ENCODE measurements around the gene OSGIN1.

Gene OSGIN1

DNA sequence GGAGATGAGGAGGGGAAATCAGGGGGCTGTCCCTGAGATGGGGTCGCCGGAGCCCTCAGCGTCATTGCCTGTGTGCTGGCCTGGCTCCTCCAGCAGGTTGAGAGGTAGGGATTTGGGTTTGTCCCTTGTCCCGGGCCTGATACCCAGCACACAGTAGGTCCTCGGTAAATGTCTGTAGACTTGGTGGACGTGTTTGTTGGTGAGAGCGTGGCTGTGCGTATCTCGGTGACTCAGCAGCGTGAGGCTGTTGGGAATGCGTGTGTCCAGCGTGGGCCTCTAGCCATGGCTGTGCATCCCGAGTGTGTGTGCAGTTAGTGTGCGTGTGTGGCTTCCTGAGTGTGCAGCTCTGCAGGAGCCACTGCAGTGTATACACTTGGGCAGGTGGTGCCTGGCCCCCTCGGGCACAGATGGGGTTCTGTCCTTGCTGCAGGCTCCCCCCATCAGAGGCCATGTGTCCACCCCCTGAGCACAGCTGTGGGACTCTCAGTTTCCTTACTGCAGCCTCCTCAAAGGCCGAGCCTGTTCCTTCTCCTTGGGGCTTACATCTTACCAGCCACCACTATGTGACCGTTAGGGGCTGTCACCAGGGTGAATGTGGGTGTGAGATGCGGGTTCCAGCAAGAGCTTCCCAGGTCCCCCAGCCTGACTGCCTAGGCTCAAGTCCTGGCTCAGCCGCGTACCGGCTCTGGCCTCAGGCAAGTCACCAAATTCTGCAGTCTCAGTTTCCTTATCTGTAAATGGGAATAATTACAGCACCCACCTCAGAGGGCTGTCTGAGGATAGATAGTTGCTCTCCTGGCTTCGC, 20.7 kb downstream of the OSGIN1 start:
- DNase-seq = no peak

DNA sequence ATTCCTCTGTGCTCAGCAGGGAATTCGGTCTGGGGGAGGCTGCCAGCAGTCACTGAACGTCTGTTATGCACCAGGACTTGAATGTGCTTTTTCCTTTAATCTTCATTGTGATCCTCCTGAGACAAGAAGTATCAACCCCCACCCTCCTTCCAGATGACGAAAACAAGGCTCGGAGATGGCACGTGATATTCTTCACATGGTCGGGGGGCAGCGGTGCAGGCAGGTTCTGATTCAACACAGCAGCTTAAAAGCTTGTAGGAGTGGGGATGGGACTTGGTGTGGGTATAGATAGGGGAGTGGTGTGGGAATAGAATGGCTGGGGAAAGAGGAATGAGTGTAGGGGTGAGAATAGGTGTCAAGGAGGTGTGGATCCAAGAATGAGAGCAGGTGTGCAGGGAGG, 21.4 kb downstream of the OSGIN1 start:
- DNase-seq = no peak

DNA sequence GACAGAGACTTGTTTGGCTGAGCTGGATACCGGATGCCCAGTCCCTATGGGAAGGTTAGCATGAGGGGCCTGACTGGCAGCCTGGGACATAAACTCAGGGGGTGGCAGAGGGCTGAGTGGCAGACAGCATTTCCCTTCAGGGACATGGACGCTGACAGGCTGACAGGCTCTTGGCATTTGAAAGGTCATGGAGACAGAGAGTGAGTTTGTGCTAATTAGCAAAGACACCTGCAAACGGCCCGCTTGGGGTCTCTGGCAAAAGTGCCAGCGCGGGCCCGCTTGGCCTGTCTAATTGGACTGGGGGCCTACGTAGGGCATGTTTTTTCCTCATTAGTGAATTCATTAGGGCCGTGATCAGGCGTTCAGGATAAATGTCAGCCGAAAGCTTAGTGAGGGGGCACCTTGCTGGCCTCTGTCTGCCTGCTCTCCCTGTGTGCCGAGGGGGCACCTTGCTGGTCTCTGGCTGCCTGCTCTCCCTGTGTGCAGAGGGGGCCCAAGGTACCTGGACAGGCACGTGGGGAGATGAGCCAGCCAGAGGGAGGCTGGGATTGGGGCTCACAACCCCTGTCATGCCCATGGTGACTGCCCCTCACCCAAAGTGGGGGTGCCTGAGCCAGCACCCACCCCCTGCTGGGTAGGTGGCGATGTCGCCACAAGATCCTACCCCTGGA, 22.7 kb downstream of the OSGIN1 start:
- no peak for DNase-seq

DNA sequence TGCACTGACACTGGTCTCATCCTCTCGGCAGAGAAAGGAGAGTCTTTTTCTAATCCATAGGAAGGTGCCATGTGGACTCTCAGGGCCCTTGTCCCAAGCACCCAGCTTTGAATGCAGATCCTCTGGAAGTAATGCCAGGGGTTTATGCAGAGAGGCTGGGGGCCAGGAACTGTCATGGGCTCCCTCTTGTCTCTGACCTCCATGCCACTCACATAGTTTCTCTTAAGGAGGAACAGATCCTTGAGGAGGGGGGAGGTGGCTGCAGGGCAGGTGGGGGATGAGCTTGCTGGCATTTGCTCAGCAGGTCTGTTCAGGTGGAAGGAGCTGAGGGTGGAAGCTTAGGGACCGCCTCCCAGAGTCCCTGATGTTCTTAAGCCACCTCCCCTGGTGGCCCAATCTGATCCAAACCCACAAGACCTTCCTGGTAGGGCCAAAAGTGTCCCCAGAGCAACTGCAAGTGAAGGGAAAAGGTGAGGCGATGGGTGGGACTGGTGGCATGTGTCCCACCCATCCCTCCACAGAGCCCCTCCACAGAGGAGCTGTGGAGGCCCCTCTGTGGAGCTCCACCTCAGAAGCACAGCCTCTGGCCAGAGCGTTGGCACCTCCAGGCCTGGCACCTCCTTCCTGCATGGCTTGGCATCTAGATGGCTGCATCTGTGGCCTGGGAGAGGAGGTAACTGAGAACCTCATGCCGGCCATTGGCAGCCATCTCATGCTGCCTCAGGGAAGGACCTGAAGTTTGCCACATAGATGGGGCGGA, 24.2 kb downstream of the OSGIN1 start:
- DNase-seq = no peak

DNA sequence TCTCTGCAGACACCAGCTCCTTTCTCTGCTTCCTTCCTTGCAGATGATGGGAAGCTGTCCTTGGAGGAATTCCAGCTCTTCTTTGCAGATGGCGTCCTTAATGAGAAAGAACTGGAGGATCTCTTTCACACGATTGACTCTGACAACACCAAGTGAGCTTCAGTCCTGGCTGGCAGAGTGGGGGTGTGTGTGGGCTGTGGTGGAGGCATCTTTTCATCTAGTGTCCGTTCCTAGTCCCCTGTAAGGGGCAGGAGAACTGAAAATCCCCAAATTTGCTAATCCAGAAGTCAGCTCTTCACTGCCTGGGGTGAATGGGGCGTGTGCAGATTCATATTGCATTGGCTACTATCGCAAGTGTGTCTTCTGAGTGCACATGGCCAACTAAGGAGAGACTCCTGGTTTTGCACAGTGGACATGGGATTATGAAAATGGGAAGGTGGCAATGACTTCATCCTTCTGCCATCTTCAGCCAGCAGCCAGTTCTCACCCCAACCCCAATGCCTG, 25.4 kb downstream of the OSGIN1 start:
- DNase-seq = no peak

DNA sequence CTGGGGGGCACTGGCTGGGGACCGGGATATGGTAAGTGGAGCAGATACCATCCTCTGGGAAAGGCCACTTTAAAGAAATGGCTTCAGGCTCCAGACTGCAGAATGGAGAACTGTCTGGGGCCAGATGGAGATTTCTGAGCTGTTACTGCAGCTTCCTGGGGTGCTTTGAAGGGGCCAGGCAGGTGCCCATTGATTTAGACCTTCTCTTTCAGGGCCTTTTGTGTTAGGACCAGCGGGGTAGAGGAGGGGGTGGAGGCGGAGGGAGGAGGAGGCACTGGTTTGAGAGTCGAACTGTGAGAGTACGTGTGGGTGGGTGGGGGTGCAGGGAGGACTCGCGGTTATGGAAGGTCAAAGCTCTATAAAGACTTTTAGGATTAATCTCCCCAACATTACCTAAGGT, 26.4 kb downstream of the OSGIN1 start:
- DNase-seq = no peak

DNA sequence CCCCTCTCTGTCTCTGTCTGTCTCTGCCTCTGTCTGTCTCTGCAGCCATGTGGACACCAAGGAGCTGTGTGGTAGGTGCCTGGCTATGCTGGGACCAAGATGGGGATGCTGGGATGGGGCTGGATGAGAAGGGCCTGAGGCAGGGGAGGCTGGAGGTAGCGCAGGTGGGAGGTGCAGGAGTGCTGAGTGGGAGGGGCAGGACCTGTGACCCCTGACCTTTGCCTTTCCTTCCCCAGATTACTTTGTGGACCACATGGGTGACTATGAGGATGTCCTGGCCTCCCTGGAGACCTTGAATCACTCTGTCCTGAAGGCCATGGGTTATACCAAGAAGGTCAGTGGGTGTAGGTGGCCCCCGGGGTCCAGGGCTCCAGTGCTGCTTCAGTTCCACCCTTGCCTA, 27.8 kb downstream of the OSGIN1 start:
- no peak for DNase-seq

DNA sequence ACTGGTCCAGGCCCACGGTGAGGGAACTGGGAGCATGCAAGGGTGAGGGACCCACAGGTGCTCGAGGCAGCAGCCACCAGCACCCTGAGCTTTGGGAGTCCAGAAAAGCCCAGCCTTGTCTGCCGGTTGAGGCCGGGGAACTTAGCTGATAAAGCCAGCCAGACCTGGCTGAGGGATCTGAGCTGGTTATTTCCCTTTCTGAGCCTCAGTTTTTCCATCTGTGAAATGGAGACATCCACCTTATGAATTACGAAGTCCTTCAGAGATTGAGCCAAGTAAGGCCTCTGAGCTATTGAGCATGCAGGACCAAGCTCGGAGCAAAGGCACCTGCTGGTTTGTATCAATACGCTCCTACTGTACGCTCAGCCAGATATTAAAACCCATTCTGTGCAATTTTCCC, 28.8 kb downstream of the OSGIN1 start:
- DNase-seq = no peak

DNA sequence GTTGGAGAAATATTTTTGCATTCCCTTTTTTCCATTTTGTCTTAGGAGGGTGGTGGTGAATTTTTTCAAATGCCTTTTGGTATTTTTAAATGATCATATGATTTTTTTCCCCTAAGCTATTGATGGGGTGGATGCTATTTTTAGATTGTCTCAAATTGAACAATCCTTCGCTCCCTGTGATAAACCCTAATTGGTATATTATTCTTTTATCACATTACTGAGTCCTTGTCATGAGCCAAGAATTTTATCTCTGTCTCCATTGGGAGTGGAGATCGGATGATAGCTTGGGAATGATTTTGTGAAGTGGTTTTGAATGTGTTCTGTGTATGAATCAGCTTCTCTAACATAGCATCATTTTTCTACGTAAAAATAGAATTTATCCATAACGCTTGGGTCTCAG, 30.5 kb downstream of the OSGIN1 start:
- no peak for DNase-seq

DNA sequence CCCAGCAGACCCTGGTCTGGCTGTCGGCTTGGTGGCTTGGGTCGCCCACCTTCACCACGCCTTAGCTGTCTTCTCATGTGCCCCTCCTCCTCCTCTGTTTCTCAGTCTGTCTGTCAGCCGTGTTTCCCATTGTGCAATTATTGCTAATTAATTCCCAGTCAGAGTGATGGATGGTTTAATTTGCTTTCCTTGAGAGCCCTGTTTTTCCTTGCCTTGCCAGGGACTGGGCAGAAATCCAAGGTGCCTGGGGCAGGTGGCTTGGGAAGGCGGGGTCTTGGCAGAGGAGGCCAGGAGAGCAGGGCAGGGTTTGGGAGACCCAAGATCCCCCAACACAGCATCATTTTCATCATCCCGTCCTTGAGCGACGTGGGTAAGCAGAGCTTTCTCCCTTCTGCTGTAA, 36.3 kb downstream of the OSGIN1 start:
- DNase-seq = no peak

DNA sequence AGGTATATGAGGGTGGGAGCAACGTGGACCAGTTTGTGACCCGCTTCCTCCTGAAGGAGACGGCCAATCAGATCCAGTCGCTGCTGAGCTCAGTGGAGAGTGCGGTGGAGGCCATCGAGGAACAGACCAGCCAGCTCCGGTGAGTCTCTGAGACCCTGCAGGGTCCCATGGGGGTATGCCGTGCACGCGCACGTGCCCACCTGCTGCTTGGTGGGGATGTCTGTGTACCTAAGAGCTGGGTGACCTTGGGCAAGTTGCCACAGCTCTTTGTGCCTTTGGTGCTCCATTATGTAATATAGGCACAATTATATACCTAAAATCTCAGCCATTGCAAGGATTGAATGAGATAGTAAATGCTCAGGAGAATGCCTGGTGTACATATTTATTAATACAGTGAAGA, 37.5 kb downstream of the OSGIN1 start:
- DNase-seq = no peak

DNA sequence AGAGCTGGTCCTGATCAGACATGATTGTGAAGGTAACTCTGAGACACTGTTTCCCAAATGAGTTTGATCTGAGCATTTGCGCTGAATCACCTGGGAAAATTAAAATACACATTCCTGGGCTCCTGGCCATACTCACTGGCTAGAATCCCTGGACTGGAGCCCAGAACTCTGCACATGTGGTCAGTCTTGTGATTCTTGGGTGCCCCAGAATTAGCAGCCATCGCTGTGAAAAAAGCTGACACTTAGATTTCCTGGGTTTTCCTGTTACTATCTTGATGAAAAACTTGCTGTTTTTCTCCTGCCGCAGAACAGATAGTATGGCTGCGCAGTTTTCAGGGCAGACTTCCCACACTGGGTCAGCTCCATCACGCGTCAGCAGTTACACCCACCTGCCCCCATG, 39.6 kb downstream of the OSGIN1 start:
- peak; percentile 30 for DNase-seq

DNA sequence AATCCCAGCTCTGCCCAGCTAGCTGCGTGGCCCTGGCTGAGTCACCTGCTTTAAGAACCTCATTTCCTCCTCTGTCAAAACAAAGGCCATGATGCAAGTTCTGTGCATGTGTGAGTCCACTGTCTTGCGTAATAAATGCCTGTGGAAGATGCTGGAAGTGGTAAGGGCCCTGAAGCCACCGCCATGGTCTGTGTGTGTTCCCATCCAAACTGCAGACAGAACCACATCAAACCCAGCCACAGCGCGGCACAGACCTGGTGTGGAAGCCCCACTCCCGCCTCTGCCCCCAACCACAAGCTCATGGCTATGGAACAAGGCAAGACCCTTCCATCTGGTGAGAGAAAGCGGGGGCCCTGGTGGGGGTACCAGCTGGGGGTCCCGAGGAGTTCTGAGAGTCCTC, 41.0 kb downstream of the OSGIN1 start:
- peak; percentile 82 for DNase-seq

DNA sequence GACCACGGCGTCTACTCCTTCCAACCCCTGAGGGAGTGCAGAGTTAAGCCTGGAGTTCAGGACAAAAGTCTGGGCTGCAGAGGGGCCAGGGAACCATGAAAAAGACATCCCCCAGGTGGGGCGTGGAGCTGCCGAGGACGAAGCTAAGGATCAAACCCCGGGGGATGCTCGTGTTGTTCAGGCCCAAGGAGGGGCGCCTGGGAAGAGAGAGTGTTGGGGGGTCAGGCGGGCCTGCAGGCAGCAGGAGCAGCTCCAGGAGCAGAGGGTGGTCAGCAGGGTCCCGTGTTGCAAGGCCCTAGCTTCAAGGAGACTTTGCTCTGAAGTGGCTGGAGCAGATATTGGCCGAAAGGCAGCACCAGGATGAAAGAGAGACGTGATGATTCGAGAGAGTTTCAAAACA, 41.7 kb downstream of the OSGIN1 start:
- no peak for DNase-seq

DNA sequence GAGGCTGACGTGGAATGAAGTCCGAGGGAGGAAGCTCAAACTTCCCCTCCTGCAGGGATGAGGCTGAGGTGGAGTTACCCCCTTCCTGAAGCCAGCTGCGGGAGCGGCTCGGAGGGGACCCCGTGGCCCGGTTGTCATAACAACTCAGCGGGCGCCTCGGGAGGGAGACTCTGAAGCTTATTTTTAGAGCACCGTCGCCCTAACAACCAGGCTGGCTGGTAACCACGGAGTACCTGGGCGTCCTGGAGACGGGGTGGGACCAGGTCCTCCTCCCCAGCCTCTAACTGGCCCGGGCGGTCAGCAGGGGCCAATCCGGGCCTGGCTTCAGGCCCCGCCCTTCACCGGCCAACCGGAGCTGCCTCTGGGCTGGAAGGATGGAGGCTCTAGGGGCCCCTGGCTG, 42.7 kb downstream of the OSGIN1 start:
- no peak for DNase-seq

DNA sequence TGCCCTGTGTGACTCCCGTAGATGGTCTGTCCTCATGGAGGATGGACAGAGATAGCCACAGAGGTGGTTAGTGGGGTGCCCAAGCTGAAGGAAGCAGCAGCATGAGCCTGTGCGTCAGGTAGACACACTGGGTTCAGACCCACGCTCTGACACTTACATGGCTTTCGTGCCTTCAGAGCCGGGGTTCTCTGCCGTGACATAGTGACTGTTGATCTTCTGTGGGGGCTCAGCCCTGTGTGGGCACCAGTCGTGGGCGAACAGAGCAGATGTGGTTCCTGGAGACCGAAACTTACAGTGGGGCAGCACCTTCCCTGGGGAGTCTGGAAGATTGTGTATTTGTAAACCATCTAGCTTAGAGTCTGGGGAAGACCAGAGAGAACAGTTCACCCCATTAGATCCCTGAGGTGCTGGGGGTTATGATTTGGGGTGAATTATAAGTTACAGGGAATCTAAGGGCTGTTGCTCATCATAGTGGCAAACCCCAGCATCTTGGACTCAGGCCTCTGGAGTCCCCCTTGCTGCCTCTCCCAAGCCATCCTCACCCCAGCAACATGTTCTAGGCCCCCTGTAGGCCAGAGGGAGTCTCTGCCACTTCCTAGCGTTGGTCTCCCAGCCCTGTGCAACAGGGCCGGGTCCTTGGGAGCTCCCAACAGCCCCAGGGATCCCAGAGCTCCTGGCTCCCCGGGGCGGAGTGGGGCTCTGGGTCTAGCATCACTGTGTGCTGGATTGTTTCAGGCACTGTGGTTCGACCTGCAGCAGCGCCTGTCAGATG, 43.6 kb downstream of the OSGIN1 start:
- DNase-seq = no peak

DNA sequence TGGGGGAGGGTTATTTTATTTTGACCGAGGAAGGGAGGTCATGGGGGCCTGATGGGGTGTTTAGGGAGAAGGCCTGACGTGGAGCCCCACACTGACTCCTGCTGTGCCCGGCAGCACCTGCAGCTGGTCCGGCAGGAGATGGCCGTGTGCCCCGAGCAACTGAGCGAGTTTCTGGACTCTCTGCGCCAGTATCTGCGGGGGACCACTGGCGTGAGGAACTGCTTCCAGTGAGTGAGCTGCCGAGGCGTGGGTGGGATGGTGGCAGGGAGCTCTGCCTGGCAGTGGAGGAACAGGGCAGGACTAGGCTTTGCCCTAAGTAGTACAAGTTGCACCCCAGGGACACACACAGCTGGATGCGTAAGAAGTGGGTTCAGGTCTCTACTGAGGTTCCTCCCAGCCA, 45.1 kb downstream of the OSGIN1 start:
- DNase-seq = no peak

DNA sequence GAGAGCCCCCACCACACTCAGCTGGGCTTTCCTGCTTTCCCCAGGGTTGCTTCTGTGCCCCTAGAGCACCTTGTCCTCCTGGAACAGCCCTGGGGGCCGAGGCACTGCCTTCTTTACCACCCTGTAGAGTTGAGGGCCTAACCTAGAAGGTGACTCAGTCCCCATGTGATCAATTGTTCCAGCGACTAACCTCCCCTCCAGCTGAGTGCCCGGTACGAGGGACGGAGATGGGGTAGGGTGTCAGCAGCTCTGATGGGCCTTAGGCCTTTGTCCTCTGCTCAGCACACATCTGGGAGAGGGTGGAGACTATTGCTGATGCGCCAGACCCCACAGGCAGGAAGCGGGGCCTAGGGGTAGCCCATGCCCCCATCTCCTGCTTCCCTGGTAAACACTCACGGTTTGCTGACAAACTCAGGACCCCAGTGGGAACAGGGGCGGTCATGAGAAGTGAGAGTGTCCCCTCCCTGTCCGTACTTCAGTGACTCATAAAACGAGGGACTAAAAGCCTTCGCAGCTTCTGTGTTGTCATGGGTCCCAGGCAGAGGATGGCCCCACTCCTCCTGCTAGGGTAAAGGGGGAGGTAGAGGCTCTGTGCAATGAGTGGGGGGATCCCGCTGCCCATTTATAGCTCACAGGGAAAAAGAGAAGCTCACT, 48.1 kb downstream of the OSGIN1 start:
- no peak for DNase-seq

DNA sequence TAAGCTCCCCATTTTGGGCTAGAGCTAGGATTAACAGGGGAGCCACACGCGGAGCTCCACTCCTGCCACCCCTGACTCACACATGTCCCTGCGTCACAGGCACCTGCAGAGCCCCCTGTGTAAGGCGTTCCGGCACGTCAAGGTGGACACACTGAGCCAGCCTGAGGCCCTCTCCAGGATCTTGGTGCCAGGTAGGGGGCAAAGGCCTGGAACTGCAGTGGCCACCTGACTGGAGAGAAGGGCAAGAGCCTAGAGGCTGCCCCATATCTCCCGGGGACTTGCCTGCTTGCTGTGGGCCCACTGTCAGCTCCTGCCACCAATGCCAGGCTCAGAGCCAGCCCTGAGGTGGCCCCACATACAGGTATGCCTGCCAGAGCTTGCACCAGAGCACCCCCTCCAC, 48.7 kb downstream of the OSGIN1 start:
- no peak for DNase-seq

DNA sequence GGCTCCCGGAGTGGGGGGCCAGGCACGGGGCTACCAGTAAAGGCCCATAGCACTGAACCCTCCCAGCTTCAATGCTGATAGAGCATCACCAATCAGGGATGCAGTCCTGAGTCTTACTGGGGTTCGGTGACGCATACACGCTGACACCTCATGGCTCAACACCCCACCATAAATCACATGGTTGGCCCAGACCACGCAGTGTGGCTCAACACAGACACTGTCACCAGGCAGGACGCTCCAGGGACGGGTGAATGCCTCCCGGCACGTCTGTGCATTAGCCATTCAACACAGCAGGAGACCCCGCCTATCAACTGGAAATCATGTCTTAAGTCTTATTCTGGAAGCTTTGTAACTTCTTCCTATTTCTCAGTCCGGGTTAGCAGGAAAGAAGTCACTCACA, 50.0 kb downstream of the OSGIN1 start:
- DNase-seq = no peak

DNA sequence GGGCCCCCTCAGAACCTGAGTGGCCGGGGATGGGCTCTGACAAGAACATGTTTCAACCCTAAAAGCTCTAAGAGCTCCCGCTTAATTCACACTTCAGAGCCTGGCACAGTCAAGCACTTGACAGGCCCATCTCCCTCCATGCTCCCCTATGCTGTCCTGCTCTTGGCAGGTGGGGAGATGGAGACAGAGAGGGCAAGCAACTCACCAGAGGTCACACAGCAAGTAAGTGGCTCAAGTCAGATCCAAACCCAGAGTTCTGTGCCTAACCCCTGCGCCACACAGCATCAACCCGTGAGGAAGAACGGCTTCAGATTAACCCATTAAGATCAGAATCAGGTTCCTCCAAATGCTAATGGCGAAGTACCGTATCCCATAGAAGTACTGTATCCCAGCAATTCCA, 51.4 kb downstream of the OSGIN1 start:
- DNase-seq = no peak

DNA sequence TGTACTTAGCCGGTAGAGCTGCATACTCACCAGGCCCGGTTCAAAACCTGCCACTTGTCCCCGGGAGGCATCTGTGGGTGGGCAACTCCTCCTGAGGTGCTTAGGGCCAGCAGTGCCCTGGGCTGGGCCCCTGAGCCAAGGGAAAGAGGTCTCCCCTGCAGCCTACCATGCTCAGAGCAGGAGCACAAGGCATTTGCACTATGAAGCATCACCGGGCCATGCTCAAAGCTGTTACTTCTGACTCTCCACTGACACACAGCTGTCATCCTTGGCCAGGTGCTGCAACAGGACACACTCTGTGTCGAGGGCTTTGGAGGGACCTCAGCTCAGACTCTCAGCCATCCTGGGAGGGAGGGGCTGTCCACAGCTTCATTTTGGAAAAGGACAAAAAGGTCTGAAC, 52.4 kb downstream of the OSGIN1 start:
- no peak for DNase-seq
